ENCODE results near the gene NOX4. TPM values are rescaled to one million over a fixed set of nuclear protein-coding genes. Genes with fewer than 3 reads are reported as not detected.
"Not testable (repeated sequence)": the region's sequence is repeated elsewhere in the genome, so short reads cannot be mapped to it uniquely, and the experiment has no call there.

The NOX4 gene
- total RNA-seq, 2 donors from 2014 or later = 0.62 to 1.6 TPM

DNA sequence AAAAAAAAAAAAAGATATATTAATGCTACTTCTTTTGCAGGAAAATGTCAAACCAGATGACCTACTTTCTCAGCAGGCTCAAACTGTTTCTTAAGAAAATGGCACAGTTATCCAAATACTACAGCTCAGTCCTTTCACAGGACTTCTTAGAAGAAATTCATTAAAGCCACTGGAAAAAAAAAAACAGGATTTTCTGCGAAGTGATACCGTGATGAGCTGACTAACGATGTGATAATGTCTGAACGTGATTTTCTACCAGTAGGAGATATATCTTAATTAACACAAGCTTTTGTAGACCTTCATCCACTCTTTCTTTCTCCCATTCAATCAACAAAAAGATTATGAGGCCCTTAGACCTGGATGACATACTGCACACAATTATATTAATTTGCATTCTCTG lies 132.4 kb downstream of the NOX4 start:
- 56% methylated on average over 4 of the region's 4 CpGs for WGBS
- H3K27me3 ChIP-seq (replicated peaks; ENCODE audit: insufficient read depth) = no peaks in the 10 kb centered on the region
- intact Hi-C loops (cut with DNase I) = no loop called here
- no peak overlapping the region for H3K4me3 ChIP-seq
- no peak overlapping the region for H3K27ac ChIP-seq
- no peaks in the 10 kb centered on the region for H3K4me1 ChIP-seq (replicated peaks)
- no peaks in the 10 kb centered on the region for H3K9me3 ChIP-seq
- H3K36me3 ChIP-seq = no peaks in the 10 kb centered on the region
- DNase-seq (ENCODE audit: low spot score) = no peak
- TF ChIP-seq CTCF (IDR thresholded peaks at IDR 0.05) (no peak), POLR2A (IDR thresholded peaks at IDR 0.05) (no peak), POLR2AphosphoS5 (IDR thresholded peaks at IDR 0.05) (no peak)

DNA sequence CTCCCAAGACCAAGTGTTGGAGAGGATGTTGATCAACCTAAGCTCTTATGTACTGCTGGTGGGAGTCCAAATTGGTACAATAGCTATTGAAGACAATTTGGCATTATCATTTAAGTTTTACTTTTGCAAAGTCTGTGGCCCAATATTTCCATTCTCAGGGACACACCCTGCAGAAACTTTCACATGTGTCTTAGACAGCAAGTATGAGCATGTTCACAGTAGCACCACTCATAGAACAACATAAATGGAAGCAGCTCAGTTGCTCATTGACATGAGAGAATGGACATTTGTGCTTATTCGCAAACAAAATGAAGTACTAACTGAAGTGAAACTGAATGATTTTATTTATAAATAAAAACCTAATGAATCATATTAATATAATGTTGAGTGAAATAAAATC lies 135.5 kb downstream of the NOX4 start:
- Histone ChIP-seq H3K27ac (no peak overlapping the region), H3K4me3 (no peak overlapping the region), H3K36me3 (no peaks in the 10 kb centered on the region), H3K27me3 (replicated peaks; ENCODE audit: insufficient read depth) (no peaks in the 10 kb centered on the region), H3K4me1 (replicated peaks) (no peaks in the 10 kb centered on the region), H3K9me3 (no peaks in the 10 kb centered on the region)
- WGBS = 100% methylated on average over 1 of the region's 1 CpG
- intact Hi-C loops (cut with DNase I) = no loop called here
- TF ChIP-seq CTCF (IDR thresholded peaks at IDR 0.05) (no peak), POLR2A (IDR thresholded peaks at IDR 0.05) (no peak), POLR2AphosphoS5 (IDR thresholded peaks at IDR 0.05) (no peak)
- no peak for DNase-seq (ENCODE audit: low spot score)

- intact Hi-C loops (cut with DNase I); DNase-seq (ENCODE audit: low spot score): not testable (repeated sequence)
Measured at GRCh38 chr11:89354513-89354912, 136.7 kb downstream of the NOX4 start.

DNA sequence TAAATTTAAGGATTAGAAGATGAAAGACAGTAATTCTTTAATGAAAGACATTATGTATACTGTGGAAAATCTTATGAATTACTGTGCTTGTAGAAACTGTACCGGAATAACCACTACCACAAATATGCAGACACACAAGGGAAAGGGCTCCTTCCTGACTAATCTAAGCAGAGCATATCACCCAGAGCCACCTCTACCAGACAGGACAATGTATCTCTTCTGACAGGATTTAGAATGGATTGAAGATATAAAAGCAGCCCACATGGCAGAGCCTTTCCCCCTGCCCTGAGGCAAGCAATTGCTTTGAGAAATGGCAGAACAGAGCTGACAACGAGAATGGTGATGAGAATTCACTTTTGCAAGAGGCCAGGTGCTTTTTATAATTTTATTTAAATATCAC lies 144.1 kb downstream of the NOX4 start:
- no peak overlapping the region for H3K4me3 ChIP-seq
- WGBS = 67% methylated on average over 2 of the region's 2 CpGs
- no peak for DNase-seq (ENCODE audit: low spot score)
- no peaks in the 10 kb centered on the region for H3K4me1 ChIP-seq (replicated peaks)
- no peaks in the 10 kb centered on the region for H3K27me3 ChIP-seq (replicated peaks; ENCODE audit: insufficient read depth)
- H3K27ac ChIP-seq = no peak overlapping the region
- H3K9me3 ChIP-seq = no peaks in the 10 kb centered on the region
- H3K36me3 ChIP-seq = no peaks in the 10 kb centered on the region
- TF ChIP-seq CTCF (IDR thresholded peaks at IDR 0.05) (no peak), POLR2AphosphoS5 (IDR thresholded peaks at IDR 0.05) (no peak), POLR2A (IDR thresholded peaks at IDR 0.05) (no peak)
- intact Hi-C loops (cut with DNase I) = no loop called here

More at GRCh38 chr11:89354513-89354912, 136.7 kb downstream of the NOX4 start:
- H3K4me1 ChIP-seq (replicated peaks); H3K27me3 ChIP-seq (replicated peaks; ENCODE audit: insufficient read depth); H3K36me3 ChIP-seq; H3K27ac ChIP-seq; H3K4me3 ChIP-seq; H3K9me3 ChIP-seq: not testable (repeated sequence)
- 100% methylated on average over 2 of the region's 2 CpGs for WGBS

- intact Hi-C loops (cut with DNase I) = no loop called here
- H3K36me3 ChIP-seq = no peaks in the 10 kb centered on the region
- whole genome bisulfite sequencing = 74% methylated on average over 5 of the region's 5 CpGs
- H3K27me3 ChIP-seq (replicated peaks; ENCODE audit: insufficient read depth) = no peaks in the 10 kb centered on the region
- no peak overlapping the region for H3K27ac ChIP-seq
- no peak for TF ChIP-seq CTCF (IDR thresholded peaks at IDR 0.05)
- no peak for TF ChIP-seq POLR2A (IDR thresholded peaks at IDR 0.05)
- no peak for TF ChIP-seq POLR2AphosphoS5 (IDR thresholded peaks at IDR 0.05)
- H3K4me3 ChIP-seq = no peak overlapping the region
- no peaks in the 10 kb centered on the region for H3K4me1 ChIP-seq (replicated peaks)
- no peak for DNase-seq (ENCODE audit: low spot score)
- H3K9me3 ChIP-seq = no peaks in the 10 kb centered on the region
Measured at GRCh38 chr11:89346601-89347000, 144.6 kb downstream of the NOX4 start.

GRCh38 chr11:89342880-89343572 lies 148.1 kb downstream of the NOX4 start:
- intact Hi-C loops (cut with DNase I); H3K36me3 ChIP-seq; DNase-seq (ENCODE audit: low spot score); H3K4me3 ChIP-seq; H3K4me1 ChIP-seq (replicated peaks); H3K27ac ChIP-seq; H3K27me3 ChIP-seq (replicated peaks; ENCODE audit: insufficient read depth); H3K9me3 ChIP-seq: not testable (repeated sequence)
- WGBS = 53% methylated on average over 3 of the region's 3 CpGs

GRCh38 chr11:89340450-89340849 lies 150.7 kb downstream of the NOX4 start:
- H3K4me3 ChIP-seq; H3K27ac ChIP-seq; H3K27me3 ChIP-seq (replicated peaks; ENCODE audit: insufficient read depth); H3K36me3 ChIP-seq; H3K4me1 ChIP-seq (replicated peaks); H3K9me3 ChIP-seq; intact Hi-C loops (cut with DNase I); DNase-seq (ENCODE audit: low spot score): not testable (repeated sequence)

DNA sequence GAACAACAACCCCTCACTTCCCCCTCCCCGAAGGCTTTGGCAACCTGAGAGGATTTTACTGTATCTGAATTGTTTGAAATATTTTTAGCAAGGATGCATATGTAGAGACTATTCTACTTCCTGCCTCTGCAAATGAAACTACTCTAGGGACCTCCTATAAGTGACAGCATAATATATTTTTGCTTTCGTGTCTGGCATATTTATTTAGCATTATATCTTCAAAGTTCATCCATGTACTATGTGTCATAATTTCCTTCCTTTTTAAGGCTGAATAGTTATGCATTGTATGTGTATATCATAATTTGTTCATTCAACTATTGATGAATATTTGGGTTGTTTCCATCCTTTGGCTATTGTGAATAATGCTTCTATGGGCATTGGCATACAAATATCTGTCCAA lies 153.1 kb downstream of the NOX4 start:
- H3K27ac ChIP-seq; intact Hi-C loops (cut with DNase I); DNase-seq (ENCODE audit: low spot score); H3K4me3 ChIP-seq; H3K9me3 ChIP-seq; H3K36me3 ChIP-seq; H3K4me1 ChIP-seq (replicated peaks); H3K27me3 ChIP-seq (replicated peaks; ENCODE audit: insufficient read depth): not testable (repeated sequence)
- 35% methylated on average over 2 of the region's 2 CpGs for WGBS
